Activated CD8-positive, alpha-beta T cell treated with anti-CD3 and anti-CD28 coated beads, Interleukin-2, amount 10 ng/mL, durations not matched to agents 7 days and 5 days (primary cell): ENCODE data around the gene SERP2. TPM values are rescaled to one million over a fixed set of nuclear protein-coding genes. Genes with fewer than 3 reads are reported as not detected.

Experiments used
- ATAC-seq: fragments of 150-1000 bp; cut with Tn5 transposase; one replicate; pipeline ENCODE4 v1.10.0; 2021; ENCODE audit warnings: moderate library complexity
- CTCF ChIA-PET: fragments of 350-600 bp; sonication (Branson Sonifier 250); formaldehyde crosslinking; loops from one replicate; lab custom pipeline; 2021; ENCODE audit warnings: antibody characterized with exemption; lab: Charles Lee
- POLR2A ChIA-PET: fragments of 350-600 bp; sonication (Branson Sonifier 250); formaldehyde crosslinking; loops from one replicate; lab custom pipeline; 2021; ENCODE audit warnings: antibody characterized with exemption; lab: Charles Lee
- DNase-seq: peaks from one replicate; pipeline ENCODE4 v3.0.0-alpha.2; 2020
- H3K27ac Mint-ChIP-seq: one replicate; pipeline ENCODE4 v1.8.0; 2021; ENCODE audit warnings: mild to moderate bottlenecking, mixed read lengths
- H3K27me3 Mint-ChIP-seq: one replicate; pipeline ENCODE4 v1.8.0; 2021; ENCODE audit warnings: low read depth, mixed read lengths
- H3K36me3 Mint-ChIP-seq: one replicate; pipeline ENCODE4 v1.8.0; 2021; ENCODE audit warnings: low read depth, mixed read lengths
- H3K4me1 Mint-ChIP-seq: one replicate; pipeline ENCODE4 v1.8.0; 2021; ENCODE audit warnings: low read depth, mixed read lengths
- H3K4me3 Mint-ChIP-seq: one replicate; pipeline ENCODE4 v1.8.0; 2021; ENCODE audit warnings: mild to moderate bottlenecking, mixed read lengths
- H3K9me3 Mint-ChIP-seq: one replicate; pipeline ENCODE4 v1.8.0; 2022; ENCODE audit warnings: mixed read lengths; ENCODE audit not compliant: insufficient read depth
- total RNA-seq, 2 experiments: library from RNA; stranded (reverse); gene quantifications; one replicate each; pipeline ENCODE4 v1.2.3, GENCODE V29; 2021

SERP2 gene
- total RNA-seq, 2 experiments from 2014 or later: 0.31 to 0.50 TPM

- POLR2A ChIA-PET: no interaction called here
- Mint-ChIP-seq H3K9me3 (no peaks in the 10 kb centered on the region), H3K36me3 (no peaks in the 10 kb centered on the region), H3K4me3 (no peak overlapping the region), H3K27ac (no peak overlapping the region), H3K4me1 (no peaks in the 10 kb centered on the region), H3K27me3 (peaks cover 11% of the 10 kb centered on the region)
- ATAC-seq (no peak), DNase-seq (no peak)
- CTCF ChIA-PET: no interaction called here
Observed at GRCh38 chr13:44394658-44395057, 21.0 kb downstream of the SERP2 start.

- peaks cover 11% of the 10 kb centered on the region for H3K27me3 Mint-ChIP-seq
- DNase-seq (no peak), ATAC-seq (no peak)
- no peaks in the 10 kb centered on the region for H3K36me3 Mint-ChIP-seq
- no peak overlapping the region for H3K4me3 Mint-ChIP-seq
- H3K9me3 Mint-ChIP-seq: no peaks in the 10 kb centered on the region
- ChIA-PET POLR2A (no interaction called here), CTCF (no interaction called here)
- H3K27ac Mint-ChIP-seq: no peak overlapping the region
- no peaks in the 10 kb centered on the region for H3K4me1 Mint-ChIP-seq
Observed at GRCh38 chr13:44395976-44396694, 22.5 kb downstream of the SERP2 start.

GRCh38 chr13:44396701-44397580 lies 23.3 kb downstream of the SERP2 start:
- no peaks in the 10 kb centered on the region for H3K9me3 Mint-ChIP-seq
- DNase-seq (no peak), ATAC-seq (no peak)
- no peaks in the 10 kb centered on the region for H3K4me1 Mint-ChIP-seq
- ChIA-PET CTCF (no interaction called here), POLR2A (no interaction called here)
- no peaks in the 10 kb centered on the region for H3K36me3 Mint-ChIP-seq
- no peak overlapping the region for H3K27ac Mint-ChIP-seq
- peaks cover 11% of the 10 kb centered on the region for H3K27me3 Mint-ChIP-seq
- no peak overlapping the region for H3K4me3 Mint-ChIP-seq

- Mint-ChIP-seq H3K27me3 (peaks cover 6% of the 10 kb centered on the region), H3K4me1 (no peaks in the 10 kb centered on the region), H3K27ac (no peak overlapping the region), H3K4me3 (no peak overlapping the region), H3K9me3 (no peaks in the 10 kb centered on the region), H3K36me3 (no peaks in the 10 kb centered on the region)
- CTCF ChIA-PET: no interaction called here
- no peak for DNase-seq
- POLR2A ChIA-PET: no interaction called here
- no peak for ATAC-seq
Observed at GRCh38 chr13:44397766-44398223, 24.2 kb downstream of the SERP2 start.

GRCh38 chr13:44398606-44399005 lies 25.0 kb downstream of the SERP2 start:
- DNase-seq: no peak
- no peak for ATAC-seq
- no peaks in the 10 kb centered on the region for H3K4me1 Mint-ChIP-seq
- no peak overlapping the region for H3K4me3 Mint-ChIP-seq
- no peaks in the 10 kb centered on the region for H3K9me3 Mint-ChIP-seq
- CTCF ChIA-PET: no interaction called here
- H3K27ac Mint-ChIP-seq: no peak overlapping the region
- H3K36me3 Mint-ChIP-seq: no peaks in the 10 kb centered on the region
- peaks cover under 1% of the 10 kb centered on the region for H3K27me3 Mint-ChIP-seq
- POLR2A ChIA-PET: no interaction called here

- POLR2A ChIA-PET: no interaction called here
- no peaks in the 10 kb centered on the region for H3K4me1 Mint-ChIP-seq
- no peaks in the 10 kb centered on the region for H3K36me3 Mint-ChIP-seq
- no peak for ATAC-seq
- H3K27me3 Mint-ChIP-seq: peaks cover 3% of the 10 kb centered on the region
- no peak for DNase-seq
- no peaks in the 10 kb centered on the region for H3K9me3 Mint-ChIP-seq
- CTCF ChIA-PET: no interaction called here
- H3K4me3 Mint-ChIP-seq: no peak overlapping the region
- H3K27ac Mint-ChIP-seq: no peak overlapping the region
Observed at GRCh38 chr13:44399074-44399473, 25.4 kb downstream of the SERP2 start.

- ChIA-PET POLR2A (no interaction called here), CTCF (no interaction called here)
- H3K4me3 Mint-ChIP-seq: no peak overlapping the region
- no peak overlapping the region for H3K27ac Mint-ChIP-seq
- peaks cover 3% of the 10 kb centered on the region for H3K27me3 Mint-ChIP-seq
- H3K9me3 Mint-ChIP-seq: no peaks in the 10 kb centered on the region
- no peaks in the 10 kb centered on the region for H3K36me3 Mint-ChIP-seq
- ATAC-seq (no peak), DNase-seq (no peak)
- H3K4me1 Mint-ChIP-seq: no peaks in the 10 kb centered on the region
Observed at GRCh38 chr13:44400736-44401135, 27.1 kb downstream of the SERP2 start.

GRCh38 chr13:44401577-44401976 lies 28.0 kb downstream of the SERP2 start:
- no peaks in the 10 kb centered on the region for H3K4me1 Mint-ChIP-seq
- H3K27ac Mint-ChIP-seq: no peak overlapping the region
- CTCF ChIA-PET: no interaction called here
- no peak for DNase-seq
- ATAC-seq: no peak
- no peaks in the 10 kb centered on the region for H3K36me3 Mint-ChIP-seq
- peaks cover 3% of the 10 kb centered on the region for H3K27me3 Mint-ChIP-seq
- no peaks in the 10 kb centered on the region for H3K9me3 Mint-ChIP-seq
- POLR2A ChIA-PET: no interaction called here
- H3K4me3 Mint-ChIP-seq: no peak overlapping the region

- DNase-seq: no peak
- Mint-ChIP-seq H3K27me3 (peaks cover 5% of the 10 kb centered on the region), H3K36me3 (no peaks in the 10 kb centered on the region), H3K4me1 (no peaks in the 10 kb centered on the region), H3K27ac (no peak overlapping the region), H3K4me3 (no peak overlapping the region), H3K9me3 (no peaks in the 10 kb centered on the region)
- ATAC-seq: no peak
- POLR2A ChIA-PET: no interaction called here
- CTCF ChIA-PET: no interaction called here
Observed at GRCh38 chr13:44402899-44403445, 29.3 kb downstream of the SERP2 start.

- H3K36me3 Mint-ChIP-seq: no peaks in the 10 kb centered on the region
- no peaks in the 10 kb centered on the region for H3K9me3 Mint-ChIP-seq
- H3K27ac Mint-ChIP-seq: no peak overlapping the region
- no peak for DNase-seq
- peaks cover 5% of the 10 kb centered on the region for H3K27me3 Mint-ChIP-seq
- no peaks in the 10 kb centered on the region for H3K4me1 Mint-ChIP-seq
- POLR2A ChIA-PET: no interaction called here
- H3K4me3 Mint-ChIP-seq: no peak overlapping the region
- CTCF ChIA-PET: no interaction called here
- ATAC-seq: no peak
Observed at GRCh38 chr13:44403461-44404056, 29.9 kb downstream of the SERP2 start.

GRCh38 chr13:44404261-44405132 lies 30.9 kb downstream of the SERP2 start:
- H3K27ac Mint-ChIP-seq: no peak overlapping the region
- ChIA-PET POLR2A (no interaction called here), CTCF (no interaction called here)
- H3K36me3 Mint-ChIP-seq: no peaks in the 10 kb centered on the region
- peaks cover 5% of the 10 kb centered on the region for H3K27me3 Mint-ChIP-seq
- no peak for DNase-seq
- H3K9me3 Mint-ChIP-seq: no peaks in the 10 kb centered on the region
- no peak overlapping the region for H3K4me3 Mint-ChIP-seq
- no peak for ATAC-seq
- H3K4me1 Mint-ChIP-seq: no peaks in the 10 kb centered on the region
